Epithelial cell of proximal tubule (primary cell): Measurements from ENCODE around the gene GANC. TPM values are rescaled to one million over a fixed set of nuclear protein-coding genes. Genes with fewer than 3 reads are reported as not detected.

Experiments used
- DNase-seq: peaks from one replicate; pipeline ENCODE4 v3.0.0-alpha.2; 2011; ENCODE audit warnings: low read depth
- H3K4me3 ChIP-seq: 2 replicates; pipeline ENCODE4 v1.5.1; 2011; ENCODE audit warnings: low read depth, mild to moderate bottlenecking, low read length
- CTCF ChIP-seq: conservative IDR thresholded peaks from 2 replicates; pipeline ENCODE4 v1.5.1; 2012; ENCODE audit warnings: low read depth, mild to moderate bottlenecking, low read length
- total RNA-seq: library from RNA; depleted of rRNA; stranded (reverse); fragments of >200 nt; gene quantifications from 2 replicates; pipeline ENCODE4 v1.2.3, GENCODE V29; 2015

GANC gene
- total RNA-seq, 1 donor from 2014 or later = 13.1 TPM

- no peak for DNase-seq
- no peak overlapping the region for H3K4me3 ChIP-seq
- TF ChIP-seq CTCF = no peak
Observed at GRCh38 chr15:42343596-42344232, 70.7 kb downstream of the GANC start.

GRCh38 chr15:42344763-42345162, 71.8 kb downstream of the GANC start:
- no peak overlapping the region for H3K4me3 ChIP-seq
- no peak for DNase-seq
- TF ChIP-seq CTCF = no peak

DNA sequence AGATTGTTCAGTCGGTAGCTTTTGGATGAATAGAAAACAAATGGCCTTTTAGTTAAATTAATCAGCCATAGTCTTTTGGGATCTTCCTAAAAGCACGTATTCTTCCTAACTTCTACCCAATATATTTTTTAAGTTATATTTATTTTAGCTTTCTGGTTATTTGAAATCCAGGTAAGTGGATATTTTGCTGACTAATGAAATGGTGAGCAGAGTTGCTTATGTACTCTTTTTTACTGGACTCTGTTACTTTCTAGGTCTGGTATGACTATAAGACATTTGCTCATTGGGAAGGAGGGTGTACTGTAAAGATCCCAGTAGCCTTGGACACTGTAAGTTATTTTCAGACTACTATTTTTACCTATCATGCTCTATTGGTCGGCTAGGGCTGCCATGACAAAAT, 72.5 kb downstream of the GANC start:
- DNase-seq = no peak
- H3K4me3 ChIP-seq = no peak overlapping the region
- no peak for TF ChIP-seq CTCF

- no peak for DNase-seq
- TF ChIP-seq CTCF = no peak
- no peak overlapping the region for H3K4me3 ChIP-seq
Observed at GRCh38 chr15:42348083-42348482, 75.1 kb downstream of the GANC start.

GRCh38 chr15:42349186-42349585, 76.2 kb downstream of the GANC start:
- H3K4me3 ChIP-seq = no peak overlapping the region
- no peak for DNase-seq
- no peak for TF ChIP-seq CTCF

- TF ChIP-seq CTCF = no peak
- H3K4me3 ChIP-seq = no peak overlapping the region
Observed at GRCh38 chr15:42352401-42352800, 79.4 kb downstream of the GANC start.

DNA sequence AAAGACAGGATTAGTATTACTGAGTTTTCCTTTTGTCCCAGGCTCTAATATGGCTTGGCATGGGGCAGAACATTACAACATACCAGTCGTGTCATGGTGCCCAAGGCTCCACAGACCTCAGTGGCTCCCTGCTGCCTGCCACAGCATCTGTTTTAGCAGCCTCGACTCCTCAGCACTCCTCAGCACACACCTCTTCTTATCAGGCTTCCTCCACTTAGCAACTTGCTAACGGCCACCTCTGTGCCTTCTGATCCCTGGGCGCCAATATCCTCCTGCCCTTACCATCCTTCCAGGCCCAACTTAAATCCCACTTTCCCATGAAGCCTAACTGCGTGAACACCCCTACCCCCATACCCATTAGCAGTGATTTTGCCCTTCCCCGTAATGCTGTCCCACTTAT, 80.1 kb downstream of the GANC start:
- H3K4me3 ChIP-seq = no peak overlapping the region
- no peak for TF ChIP-seq CTCF
- DNase-seq = no peak

More at GRCh38 chr15:42352401-42352800, 79.4 kb downstream of the GANC start:
- no peak for DNase-seq
